Keratinocyte (primary cell): ENCODE measurements around the gene ACSF3. TPM values are rescaled to one million over a fixed set of nuclear protein-coding genes. Genes with fewer than 3 reads are reported as not detected.
"Not testable (repeated sequence)": the region's sequence is repeated elsewhere in the genome, so short reads cannot be mapped to it uniquely, and the experiment has no call there.

ENCODE experiments used
- DNase-seq: peaks from one replicate; pipeline ENCODE4 v3.0.0-alpha.2; 2011; ENCODE audit warnings: low read depth, missing footprints, low spot score
- FAIRE-seq: peaks from 2 replicates; lab custom pipeline; 2011; peaks lifted over from hg19 to GRCh38; lab: Jason Lieb, UNC
- H2AFZ ChIP-seq: 2 replicates; pipeline ENCODE4 v1.6.0; 2012; ENCODE audit warnings: low read length, control low read depth, inconsistent platforms; ENCODE audit not compliant: control insufficient read depth
- H3K27ac ChIP-seq: 2 replicates; pipeline ENCODE4 v1.5.1; 2011; ENCODE audit warnings: low read length; ENCODE audit not compliant: control insufficient read depth, insufficient read depth
- H3K27me3 ChIP-seq: 3 replicates; pipeline ENCODE4 v1.6.0; 2011; ENCODE audit warnings: low read length; ENCODE audit not compliant: control insufficient read depth, insufficient read depth; ENCODE audit errors: extremely low read depth
- H3K36me3 ChIP-seq, 2 experiments: 2 replicates in 1 of 2; 3 replicates in 1 of 2; pipeline ENCODE4 v1.5.1; 2011; ENCODE audit warnings: low read length in 2 of 2, mild to moderate bottlenecking in 1 of 2; ENCODE audit not compliant: control insufficient read depth in 2 of 2, insufficient read depth in 2 of 2; ENCODE audit errors: extremely low read depth in 1 of 2
- H3K4me1 ChIP-seq: 3 replicates; pipeline ENCODE4 v1.5.1; 2011; ENCODE audit warnings: low read length; ENCODE audit not compliant: control insufficient read depth, insufficient read depth; ENCODE audit errors: extremely low read depth
- H3K4me2 ChIP-seq: 3 replicates; pipeline ENCODE4 v1.6.0; 2011; ENCODE audit warnings: low read depth, low read length; ENCODE audit not compliant: control insufficient read depth, insufficient read depth; ENCODE audit errors: extremely low read depth
- H3K4me3 ChIP-seq, 3 experiments: fragments of 200-600 bp in 1 of 3; sonication (generic) in 1 of 3; 2 replicates in 2 of 3; 3 replicates in 1 of 3; pipeline ENCODE4 v1.5.1; 2011 to 2016; ENCODE audit warnings: low read length in 3 of 3, mild to moderate bottlenecking in 3 of 3, control low read depth in 2 of 3, inconsistent platforms in 1 of 3, low read depth in 1 of 3, mixed read lengths in 1 of 3, mixed run types in 1 of 3, moderate library complexity in 1 of 3; ENCODE audit not compliant: control insufficient read depth in 2 of 3, insufficient read depth in 2 of 3; ENCODE audit errors: extremely low read depth in 1 of 3
- H3K79me2 ChIP-seq: 2 replicates; pipeline ENCODE4 v1.6.0; 2012; ENCODE audit warnings: low read length; ENCODE audit not compliant: control insufficient read depth, insufficient read depth
- H3K9ac ChIP-seq: 3 replicates; pipeline ENCODE4 v1.6.0; 2011; ENCODE audit warnings: low read length; ENCODE audit not compliant: control insufficient read depth, insufficient read depth; ENCODE audit errors: extremely low read depth
- H3K9me1 ChIP-seq: 3 replicates; pipeline ENCODE4 v1.6.0; 2011; ENCODE audit warnings: low read length; ENCODE audit not compliant: control insufficient read depth, insufficient read depth; ENCODE audit errors: extremely low read depth
- H3K9me3 ChIP-seq: 2 replicates; pipeline ENCODE4 v1.5.1; 2012; ENCODE audit warnings: low read depth, low read length; ENCODE audit not compliant: control insufficient read depth
- H4K20me1 ChIP-seq: 3 replicates; pipeline ENCODE4 v1.6.0; 2011; ENCODE audit warnings: low read length; ENCODE audit not compliant: control insufficient read depth, insufficient read depth; ENCODE audit errors: extremely low read depth
- CTCF ChIP-seq, 3 experiments: IDR thresholded peaks in 1 of 3; conservative IDR thresholded peaks in 1 of 3; optimal IDR thresholded peaks in 1 of 3; 2 replicates in 2 of 3; 3 replicates in 1 of 3; pipeline versions ENCODE3 to v1.5.1; 2011; ENCODE audit warnings: low read length in 3 of 3, mild to moderate bottlenecking in 3 of 3, moderate library complexity in 2 of 3, control low read depth in 1 of 3, inconsistent platforms in 1 of 3; ENCODE audit not compliant: insufficient read depth in 2 of 3; ENCODE audit errors: extremely low read depth in 1 of 3
- EZH2 ChIP-seq: IDR thresholded peaks from one replicate; pipeline ENCODE4 v1.6.1; 2012; ENCODE audit warnings: inconsistent platforms, mild to moderate bottlenecking, low read length, moderate library complexity
- dilution Hi-C: fragments of 300-500 bp; cut with MboI; formaldehyde crosslinking; loops from one replicate; pipeline ENCODE4 v1.7.0; 2020; ENCODE audit warnings: low sequenced_read_pairs; ENCODE audit not compliant: extremely low pct_ligation_motif_present
- polyA plus RNA-seq, 5 experiments: library from polyadenylated mRNA; depleted of rRNA in 3 of 5; stranded (reverse) in 3 of 5; stranded (forward) in 1 of 5; unstranded in 1 of 5; fragments of >200 nt; gene quantifications; 1 replicate in 1 of 5; 2 replicates in 3 of 5; 3 replicates in 1 of 5; pipeline versions ENCODE4 v1.2.1 to v1.2.3, GENCODE V29; 2011 to 2012; ENCODE audit warnings: missing spikeins in 2 of 5, low read depth in 1 of 5, low replicate concordance in 1 of 5

Gene ACSF3
- polyA plus RNA-seq, 1 donor (not counting 4 experiments of a cell fraction or from before 2014, with no cell fraction given): 13.4 TPM

- peaks cover 30% of the 10 kb centered on the region for H3K79me2 ChIP-seq
- H3K4me2 ChIP-seq: no peak overlapping the region
- no peak overlapping the region for H3K4me3 ChIP-seq
- no peak overlapping the region for H3K27ac ChIP-seq
- H3K27me3 ChIP-seq: peaks cover 27% of the 10 kb centered on the region
- no peaks in the 10 kb centered on the region for H3K9me1 ChIP-seq
- FAIRE-seq: no peak
- no peaks in the 10 kb centered on the region for H3K9me3 ChIP-seq
- H3K9ac ChIP-seq: no peak overlapping the region
- H2AFZ ChIP-seq: no peak overlapping the region
- no peak for DNase-seq
- H4K20me1 ChIP-seq: no peaks in the 10 kb centered on the region
- TF ChIP-seq CTCF (optimal IDR thresholded peaks at IDR 0.05 in 1 of 3, IDR thresholded peaks at IDR 0.05 in 1 of 3, conservative IDR thresholded peaks at IDR 0.05 in 1 of 3; ENCODE audit: extremely low read depth in 1 of 3, insufficient read depth in 2 of 3, low read length in 3 of 3): no peak
- no peak for TF ChIP-seq EZH2
- H3K4me1 ChIP-seq: peaks cover 8% of the 10 kb centered on the region
- H3K36me3 ChIP-seq: no peaks in the 10 kb centered on the region
- dilution Hi-C loops: no loop called here
Observed at GRCh38 chr16:89092013-89092412, 1.6 kb upstream of the ACSF3 start.

GRCh38 chr16:89093252-89093601 is 425 bp upstream of the ACSF3 start:
- Histone ChIP-seq H3K9ac (peak overlapping the region; percentile 84), H3K4me2 (peak overlapping the region; percentile 56), H3K79me2 (peaks cover 41% of the 10 kb centered on the region), H3K27me3 (peaks cover 23% of the 10 kb centered on the region), H2AFZ (peak overlapping the region; percentile 84), H3K4me3 (peak overlapping the region; percentile 57 to 91 (median 63))
- H3K27ac ChIP-seq, dilution Hi-C loops, FAIRE-seq, H3K4me1 ChIP-seq, H3K9me1 ChIP-seq, H3K36me3 ChIP-seq, DNase-seq, H4K20me1 ChIP-seq, H3K9me3 ChIP-seq: not testable (repeated sequence)

GRCh38 chr16:89094252-89094879 is 714 bp downstream of the ACSF3 start:
- H3K4me1 ChIP-seq: peaks cover 8% of the 10 kb centered on the region

More at GRCh38 chr16:89094252-89094879, 714 bp downstream of the ACSF3 start:
- Histone ChIP-seq H3K27me3 (peaks cover 14% of the 10 kb centered on the region), H3K79me2 (peaks cover 50% of the 10 kb centered on the region), H3K36me3 (no peaks in the 10 kb centered on the region), H3K27ac (peak overlapping the region; percentile 62), H3K4me3 (peak overlapping the region; percentile 57 to 91 (median 85)), H3K9ac (peak overlapping the region; percentile 84), H3K9me3 (no peaks in the 10 kb centered on the region), H2AFZ (peak overlapping the region; percentile 63), H4K20me1 (no peaks in the 10 kb centered on the region), H3K4me2 (peak overlapping the region; percentile 75), H3K9me1 (no peaks in the 10 kb centered on the region)
- dilution Hi-C loops: no loop called here
- TF ChIP-seq EZH2 (no peak), CTCF (optimal IDR thresholded peaks at IDR 0.05 in 1 of 3, IDR thresholded peaks at IDR 0.05 in 1 of 3, conservative IDR thresholded peaks at IDR 0.05 in 1 of 3; ENCODE audit: extremely low read depth in 1 of 3, insufficient read depth in 2 of 3, low read length in 3 of 3) (no peak)
- FAIRE-seq: no peak
- peak; percentile 13 for DNase-seq
